Pancreas (tissue), 10 donors: ENCODE data around the gene DLG2. TPM values are rescaled to one million over a fixed set of nuclear protein-coding genes. Genes with fewer than 3 reads are reported as not detected.
"Not testable (repeated sequence)": the region's sequence is repeated elsewhere in the genome, so short reads cannot be mapped to it uniquely, and the experiment has no call there.

Source experiments
- ATAC-seq, 4 donors: fragments of 200-7000 bp; cut with Tn5 transposase; one replicate each; pipeline versions ENCODE4 v1.8.0 to v1.9.1; 2020; ENCODE audit warnings: mild to moderate bottlenecking in 4 of 4, moderate library complexity in 4 of 4
- DNase-seq, 6 donors: peaks; one replicate each; pipeline ENCODE4 v3.0.0-alpha.2; 2020
- FAIRE-seq: peaks from 2 replicates; lab custom pipeline; 2012; peaks lifted over from hg19 to GRCh38; lab: Jason Lieb, UNC
- H3K27ac ChIP-seq, 4 donors: fragments of 200-600 bp; sonication (generic); 1 replicate in 3 of 4; 2 replicates in 1 of 4; pipeline versions ENCODE4 v1.5.0 to v1.8.0; 2020
- H3K27me3 ChIP-seq, 4 donors: fragments of 200-600 bp; one replicate each; pipeline ENCODE4 v1.8.0; 2021
- H3K36me3 ChIP-seq, 3 donors: fragments of 200-600 bp; sonication (generic) in 1 of 3; one replicate each; pipeline versions ENCODE4 v1.5.0 to v1.8.0; 2020 to 2021
- H3K4me1 ChIP-seq, 3 donors: fragments of 200-600 bp; one replicate each; pipeline ENCODE4 v1.8.0; 2021
- H3K4me3 ChIP-seq, 4 donors: fragments of 200-600 bp; sonication (generic) in 2 of 4; one replicate each; pipeline versions ENCODE4 v1.5.0 to v1.8.0; 2020 to 2021
- H3K9me3 ChIP-seq, 4 donors: fragments of 200-600 bp; one replicate each; pipeline ENCODE4 v1.8.0; 2021
- WGBS, 2 donors: extraction: QIAGEN DNeasy Blood & Tissue Kit; methylation state at CpG; one replicate each; pipeline ENCODE4 v1.1.7; 2013; 5-methylcytosine and 5-hydroxymethylcytosine counted together
- intact Hi-C, 3 donors: fragments of 100-400 bp; cut with DNase I; formaldehyde crosslinking; loops; one replicate each; pipeline versions ENCODE4 v1.11.1 to v1.14.2; 2022
- polyA plus RNA-seq, 2 donors: library from polyadenylated mRNA; stranded (reverse); fragments of 200-250 nt; gene quantifications; one replicate each; pipeline ENCODE4 v1.2.3, GENCODE V29; 2013
- total RNA-seq, 6 donors: library from RNA; stranded (reverse); fragmentation: NEBNext Ultra II Directional in 4 of 6; extraction: Animal tissue kit (Norgen Biotek cat#: 25700) in 4 of 6; gene quantifications; one replicate each; pipeline versions ENCODE4 v1.2.1 to v1.2.4, GENCODE V29; 2021 to 2023
- TF ChIP-seq, protein P1 (sequence below), 4 donors: fragments of 200-600 bp; sonication (generic) in 3 of 4; IDR thresholded peaks; one replicate each; pipeline versions ENCODE4 v1.5.0 to v1.8.0; 2021; ENCODE audit warnings: antibody characterized with exemption in 4 of 4
- donor health status: healthy with polysubstance abuse.
- donor health status: DM: no; HTN: no; CAD: no; lungs with moderate emphysema.
- donor health status: DM: no; HTN: no; CAD: no.
- donor health status: control.
- donor health status: control.
- donor health status: Bipolar disorder and iron deficiency.
- donor health status: DM: yes; HTN: yes; CAD: no.
- donor health status: DM: no; HTN: no; CAD: no.
- donor health status: DM: no; HTN: no; CAD: no.
- donor health status: DM: yes; HTN: yes; CAD: no.

DLG2 gene
- total and polyA plus RNA-seq, 8 donors: 1.2 to 5.4 (median 3.6) TPM

GRCh38 chr11:84788220-84788619 is 838.9 kb downstream of the DLG2 start:
- H3K4me1 ChIP-seq: no peaks in the 10 kb centered on the region
- intact Hi-C loops: no loop called here
- WGBS, 2 donors: 55 to 75% methylated on average over 4 of the region's 4 CpGs
- H3K27ac ChIP-seq: no peak overlapping the region
- H3K36me3 ChIP-seq: no peaks in the 10 kb centered on the region
- H3K4me3 ChIP-seq: no peak overlapping the region
- FAIRE-seq: no peak
- H3K9me3 ChIP-seq: peaks cover 0 to 4% (median 0%) of the 10 kb centered on the region in 4 donors
- TF ChIP-seq, protein P1, sequence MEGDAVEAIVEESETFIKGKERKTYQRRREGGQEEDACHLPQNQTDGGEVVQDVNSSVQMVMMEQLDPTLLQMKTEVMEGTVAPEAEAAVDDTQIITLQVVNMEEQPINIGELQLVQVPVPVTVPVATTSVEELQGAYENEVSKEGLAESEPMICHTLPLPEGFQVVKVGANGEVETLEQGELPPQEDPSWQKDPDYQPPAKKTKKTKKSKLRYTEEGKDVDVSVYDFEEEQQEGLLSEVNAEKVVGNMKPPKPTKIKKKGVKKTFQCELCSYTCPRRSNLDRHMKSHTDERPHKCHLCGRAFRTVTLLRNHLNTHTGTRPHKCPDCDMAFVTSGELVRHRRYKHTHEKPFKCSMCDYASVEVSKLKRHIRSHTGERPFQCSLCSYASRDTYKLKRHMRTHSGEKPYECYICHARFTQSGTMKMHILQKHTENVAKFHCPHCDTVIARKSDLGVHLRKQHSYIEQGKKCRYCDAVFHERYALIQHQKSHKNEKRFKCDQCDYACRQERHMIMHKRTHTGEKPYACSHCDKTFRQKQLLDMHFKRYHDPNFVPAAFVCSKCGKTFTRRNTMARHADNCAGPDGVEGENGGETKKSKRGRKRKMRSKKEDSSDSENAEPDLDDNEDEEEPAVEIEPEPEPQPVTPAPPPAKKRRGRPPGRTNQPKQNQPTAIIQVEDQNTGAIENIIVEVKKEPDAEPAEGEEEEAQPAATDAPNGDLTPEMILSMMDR (IDR thresholded peaks at IDR 0.05): no peak
- no peak for DNase-seq
- no peak for ATAC-seq
- H3K27me3 ChIP-seq: no peaks in the 10 kb centered on the region

- H3K27ac ChIP-seq, ATAC-seq, H3K9me3 ChIP-seq, FAIRE-seq, H3K27me3 ChIP-seq, H3K4me1 ChIP-seq, H3K36me3 ChIP-seq, intact Hi-C loops, H3K4me3 ChIP-seq, DNase-seq: not testable (repeated sequence)
- WGBS, 2 donors: 86 to 90% methylated on average over 4 of the region's 4 CpGs
Observed at GRCh38 chr11:84784158-84784557, 843.0 kb downstream of the DLG2 start.

GRCh38 chr11:84780689-84781293 is 846.4 kb downstream of the DLG2 start:
- H3K4me1 ChIP-seq: no peaks in the 10 kb centered on the region
- ATAC-seq: peak in 3 of 4 donors; percentile 42 to 70 (median 44)
- no peaks in the 10 kb centered on the region for H3K9me3 ChIP-seq
- no peaks in the 10 kb centered on the region for H3K27me3 ChIP-seq
- H3K27ac ChIP-seq: no peak overlapping the region
- 11 to 15% methylated on average over 3 of the region's 3 CpGs for WGBS, 2 donors
- intact Hi-C loops: no loop called here
- peak; percentile 60 for FAIRE-seq
- DNase-seq: no peak
- TF ChIP-seq, protein P1 (IDR thresholded peaks at IDR 0.05): no peak
- no peaks in the 10 kb centered on the region for H3K36me3 ChIP-seq
- no peak overlapping the region for H3K4me3 ChIP-seq

DNA sequence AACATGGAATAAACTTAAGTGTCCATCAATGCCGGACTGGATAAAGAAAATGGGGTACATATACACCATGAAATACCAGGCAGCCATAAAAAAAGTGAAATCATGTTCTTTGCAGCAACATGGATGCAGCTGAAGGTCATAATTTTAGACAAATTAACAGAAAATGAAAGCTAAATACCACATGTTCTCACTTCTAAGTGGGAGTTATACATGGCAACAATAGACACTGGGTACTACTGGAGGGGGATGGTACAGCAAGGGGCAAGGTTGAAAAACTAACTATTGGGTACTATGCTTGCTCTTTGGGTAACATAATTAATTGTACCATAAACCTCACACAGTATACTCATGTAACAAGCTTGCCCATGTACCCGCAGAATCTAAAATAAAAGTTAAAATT is 851.6 kb downstream of the DLG2 start:
- Histone ChIP-seq H3K4me1 (no peaks in the 10 kb centered on the region), H3K27me3 (no peaks in the 10 kb centered on the region), H3K27ac (no peak overlapping the region), H3K4me3 (no peak overlapping the region), H3K9me3 (no peaks in the 10 kb centered on the region), H3K36me3 (no peaks in the 10 kb centered on the region)
- intact Hi-C loops: no loop called here
- TF ChIP-seq, protein P1 (IDR thresholded peaks at IDR 0.05): no peak
- DNase-seq: no peak
- no peak for ATAC-seq
- WGBS, 2 donors: 68 to 76% methylated on average over 2 of the region's 2 CpGs
- no peak for FAIRE-seq

DNA sequence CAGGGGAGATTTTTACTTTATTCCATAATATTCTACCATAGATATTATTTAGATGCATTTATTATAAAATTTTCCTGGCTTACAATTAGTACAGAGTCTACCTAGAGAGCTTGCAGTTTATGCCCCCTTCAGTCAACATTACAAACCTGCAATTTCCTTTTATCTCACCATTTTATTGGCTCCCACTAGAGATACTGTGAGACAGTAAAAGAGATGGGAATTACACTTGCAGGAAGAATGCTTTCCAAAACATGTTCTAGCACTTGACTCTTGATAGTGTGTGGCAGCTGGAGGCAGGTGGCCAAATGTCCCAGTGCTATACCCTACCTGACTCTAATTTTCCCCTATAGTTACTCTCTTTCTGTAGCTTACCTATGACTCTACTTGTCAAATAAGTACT is 863.2 kb downstream of the DLG2 start:
- FAIRE-seq (no peak), ATAC-seq (no peak), DNase-seq (no peak)
- H3K4me1 ChIP-seq: no peaks in the 10 kb centered on the region
- H3K9me3 ChIP-seq: no peaks in the 10 kb centered on the region
- no peaks in the 10 kb centered on the region for H3K36me3 ChIP-seq
- TF ChIP-seq, protein P1 (IDR thresholded peaks at IDR 0.05): no peak
- no peak overlapping the region for H3K4me3 ChIP-seq
- H3K27ac ChIP-seq: no peak overlapping the region
- intact Hi-C loops: no loop called here
- H3K27me3 ChIP-seq: no peaks in the 10 kb centered on the region
